GM19455 (cell line): ENCODE results near the gene ZNF333.
"Not testable (repeated sequence)": the region's sequence is repeated elsewhere in the genome, so short reads cannot be mapped to it uniquely, and the experiment has no call there.

ENCODE experiments used
- ATAC-seq: cut with Tn5 transposase; IDR thresholded peaks from one replicate; pipeline ENCODE4 v1.9.1; 2021; ENCODE audit not compliant: unreplicated experiment

Gene ZNF333

GRCh38 chr19:14695471-14695870 is 5.6 kb downstream of the ZNF333 start:
- ATAC-seq = no peak

- ATAC-seq = no peak
Measured at GRCh38 chr19:14699641-14700040, 9.8 kb downstream of the ZNF333 start.

DNA sequence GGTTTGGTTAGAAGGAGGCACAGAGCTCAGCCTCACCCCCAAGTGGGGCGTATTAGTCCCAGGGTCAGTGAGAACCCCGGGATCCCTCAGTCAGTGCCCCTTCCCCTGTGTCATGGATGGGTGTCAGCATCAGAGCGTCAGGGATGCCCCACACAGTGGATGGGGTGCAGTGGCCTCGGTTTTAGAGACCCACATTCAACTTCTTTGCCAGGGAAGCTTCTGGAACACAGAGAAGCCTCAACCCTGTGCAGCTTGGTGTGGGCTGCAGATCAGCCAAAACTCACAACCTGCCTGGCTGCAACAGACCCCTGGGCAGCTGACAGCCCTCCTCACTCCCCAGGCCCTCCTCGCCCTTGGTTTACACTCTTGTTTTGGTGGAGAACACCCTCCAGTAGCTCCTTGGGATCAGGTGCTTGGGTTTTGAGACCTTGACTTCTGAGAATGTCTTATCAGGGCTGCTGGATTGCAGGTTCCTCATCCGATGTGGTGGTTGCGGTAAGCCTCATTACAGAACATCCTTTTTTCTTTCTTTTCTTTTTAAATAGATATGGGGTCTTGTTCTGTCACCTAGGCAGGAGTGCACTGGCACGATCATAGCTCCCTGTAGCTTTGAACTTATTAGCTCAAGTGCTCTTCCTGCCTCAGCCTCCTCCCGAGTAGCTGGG is 11.0 kb downstream of the ZNF333 start:
- no peak for ATAC-seq

DNA sequence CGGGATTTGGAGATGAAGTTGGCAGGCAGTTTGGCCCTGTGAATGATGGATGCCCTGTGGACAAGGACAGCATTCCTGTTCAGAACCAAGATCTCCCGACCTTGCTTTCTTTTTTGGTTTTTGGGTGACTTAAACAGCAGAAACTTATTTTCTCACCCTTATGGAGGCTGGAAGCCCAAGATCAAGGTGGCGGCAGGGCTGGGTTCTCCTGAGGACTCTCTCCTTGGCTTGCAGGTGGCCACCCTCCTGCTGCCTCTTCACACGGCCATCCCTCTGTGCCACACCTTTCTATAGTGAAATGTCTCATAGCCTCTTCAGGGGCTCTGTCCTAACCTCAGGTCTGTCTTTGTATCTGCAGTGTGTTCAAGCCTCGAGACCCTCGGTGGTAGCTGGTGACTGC is 14.0 kb downstream of the ZNF333 start:
- ATAC-seq = no peak

DNA sequence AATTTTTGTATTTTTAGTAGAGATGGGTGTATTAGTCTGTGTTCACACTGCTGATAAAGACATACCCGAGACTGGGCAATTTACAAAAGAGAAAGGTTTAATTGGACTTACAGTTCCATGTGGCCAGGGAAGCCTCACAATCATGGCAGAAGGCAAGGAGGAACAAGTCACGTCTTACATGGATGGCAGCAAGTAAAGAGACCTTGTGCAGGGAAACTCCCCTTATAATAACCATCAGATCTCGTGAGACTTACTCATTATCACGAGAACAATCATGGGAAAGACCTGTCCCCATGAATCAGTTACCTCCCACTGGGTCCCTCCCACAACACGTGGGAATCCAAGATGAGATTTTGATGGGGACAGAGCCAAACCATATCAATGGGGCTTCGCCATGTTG is 14.6 kb downstream of the ZNF333 start:
- no peak for ATAC-seq

DNA sequence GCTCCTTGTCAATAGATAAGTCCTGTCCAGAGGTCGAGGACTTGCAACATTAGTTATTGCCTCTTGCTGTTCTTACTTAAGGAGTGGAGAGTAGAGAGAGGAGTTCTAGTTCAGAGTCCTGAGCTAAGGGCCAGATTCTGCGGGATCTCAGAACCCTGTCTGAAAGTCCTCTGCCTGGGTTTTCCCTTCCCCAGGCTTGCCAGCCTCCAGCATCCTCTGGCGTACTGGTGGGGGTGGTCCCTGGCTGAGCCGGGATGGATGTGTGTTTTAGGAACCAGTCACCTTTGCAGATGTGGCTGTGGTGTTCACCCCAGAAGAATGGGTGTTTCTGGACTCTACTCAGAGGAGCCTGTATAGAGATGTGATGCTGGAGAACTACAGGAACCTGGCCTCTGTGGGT is 26.0 kb downstream of the ZNF333 start:
- ATAC-seq = no peak

- no peak for ATAC-seq
Measured at GRCh38 chr19:14718522-14719116, 28.8 kb downstream of the ZNF333 start.

GRCh38 chr19:14719162-14719561 is 29.3 kb downstream of the ZNF333 start:
- ATAC-seq = no peak

- no peak for ATAC-seq
Measured at GRCh38 chr19:14722127-14722526, 32.3 kb downstream of the ZNF333 start.

DNA sequence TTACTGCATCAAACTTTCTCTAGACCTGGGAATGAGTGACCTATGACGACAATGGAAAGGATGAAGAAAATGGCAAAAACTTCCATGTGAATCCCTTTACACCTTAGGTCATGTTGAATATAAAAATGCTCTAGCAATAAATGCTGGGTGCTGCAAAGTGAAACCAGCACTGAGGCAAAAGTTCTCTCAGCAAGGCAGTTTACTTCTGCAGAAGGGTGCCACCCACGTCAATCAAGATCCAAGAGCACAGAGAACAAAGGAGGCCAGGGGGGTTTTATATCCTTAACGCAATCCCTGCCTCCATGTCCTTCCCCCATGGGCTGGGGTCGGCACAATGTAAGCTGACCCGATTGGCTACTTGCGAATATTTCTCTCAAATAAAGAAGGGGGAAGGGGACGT is 38.7 kb downstream of the ZNF333 start:
- ATAC-seq = no peak

- ATAC-seq = no peak
Measured at GRCh38 chr19:14731200-14731599, 41.4 kb downstream of the ZNF333 start.

- ATAC-seq = no peak
Measured at GRCh38 chr19:14732510-14732909, 42.7 kb downstream of the ZNF333 start.

DNA sequence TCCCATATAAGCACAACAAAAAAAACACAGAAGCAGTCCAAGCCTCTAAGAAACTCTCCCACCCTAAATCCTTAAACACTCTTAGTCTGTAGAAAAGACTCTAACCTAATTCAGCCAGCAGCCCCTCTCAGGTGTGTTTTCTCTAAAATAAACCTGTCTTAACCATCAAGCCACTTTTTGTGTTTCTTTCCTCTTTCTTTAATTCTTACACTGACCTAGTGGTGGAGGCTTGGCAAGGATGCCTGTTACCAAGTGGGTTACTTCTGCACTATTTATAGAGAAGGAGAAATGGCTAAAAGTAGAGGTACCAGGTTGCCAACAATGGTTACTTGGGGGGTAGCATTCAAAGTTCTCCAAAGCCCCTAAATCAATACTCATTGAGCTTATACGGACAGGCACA is 43.7 kb downstream of the ZNF333 start:
- ATAC-seq = no peak

GRCh38 chr19:14735915-14736314 is 46.1 kb downstream of the ZNF333 start:
- ATAC-seq = no peak

GRCh38 chr19:14746886-14747285 is 57.0 kb downstream of the ZNF333 start:
- no peak for ATAC-seq

DNA sequence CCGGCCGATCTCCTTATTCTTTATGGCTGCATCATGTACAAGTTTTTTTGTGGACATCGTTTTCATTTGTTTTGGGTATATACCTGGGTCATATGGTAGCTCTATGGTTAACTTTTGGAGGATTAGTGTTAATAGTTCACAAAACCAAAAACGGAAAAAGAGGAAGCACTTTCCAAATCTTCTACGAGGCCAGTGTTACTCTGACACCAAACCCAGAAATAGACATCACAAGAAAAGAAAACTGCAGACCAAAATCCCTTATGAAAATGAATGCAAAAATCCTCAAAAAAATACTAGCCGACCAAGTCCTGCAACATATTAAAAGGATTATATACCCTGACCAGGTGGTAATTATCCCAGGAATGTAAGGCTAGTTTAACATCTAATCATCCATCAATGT is 58.8 kb downstream of the ZNF333 start:
- no peak for ATAC-seq

DNA sequence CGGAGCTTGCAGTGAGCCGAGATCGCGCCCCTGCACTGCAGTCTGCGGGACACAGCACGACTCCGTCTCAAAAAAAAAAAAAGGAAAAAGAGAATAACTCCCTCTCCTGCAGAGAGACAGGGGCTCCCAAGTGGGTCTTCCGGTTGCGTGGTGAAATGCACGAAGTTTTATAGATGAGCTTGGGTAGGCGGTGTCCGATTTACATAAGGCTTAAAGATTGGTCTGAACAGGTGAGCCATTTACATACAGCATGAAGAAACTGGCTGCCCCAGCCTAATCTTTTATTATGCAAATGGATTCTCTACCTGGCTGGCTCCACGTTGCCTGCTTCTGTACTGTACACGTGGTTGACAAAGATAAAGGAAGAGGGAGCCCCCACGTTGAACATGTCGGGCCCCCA is 69.0 kb downstream of the ZNF333 start:
- ATAC-seq = no peak

DNA sequence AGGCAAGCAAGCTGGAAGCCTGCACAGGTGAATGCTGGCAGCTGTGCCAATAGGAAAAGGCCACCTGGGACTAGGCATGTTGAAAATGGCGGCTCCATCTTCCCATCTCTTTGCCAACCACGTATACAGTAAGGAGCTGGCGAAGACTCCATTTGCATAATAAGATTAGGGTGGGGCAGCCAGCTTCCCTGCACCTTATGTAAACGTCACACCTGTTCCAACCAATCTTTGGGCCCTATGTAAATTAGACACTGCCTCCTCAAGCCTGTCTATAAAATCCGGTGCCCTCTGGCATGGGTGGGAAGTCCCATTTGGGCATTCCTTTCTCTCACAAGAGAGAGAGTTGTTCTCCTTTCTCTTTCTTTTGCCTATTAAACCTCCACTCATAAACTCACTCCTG is 71.8 kb downstream of the ZNF333 start:
- no peak for ATAC-seq

DNA sequence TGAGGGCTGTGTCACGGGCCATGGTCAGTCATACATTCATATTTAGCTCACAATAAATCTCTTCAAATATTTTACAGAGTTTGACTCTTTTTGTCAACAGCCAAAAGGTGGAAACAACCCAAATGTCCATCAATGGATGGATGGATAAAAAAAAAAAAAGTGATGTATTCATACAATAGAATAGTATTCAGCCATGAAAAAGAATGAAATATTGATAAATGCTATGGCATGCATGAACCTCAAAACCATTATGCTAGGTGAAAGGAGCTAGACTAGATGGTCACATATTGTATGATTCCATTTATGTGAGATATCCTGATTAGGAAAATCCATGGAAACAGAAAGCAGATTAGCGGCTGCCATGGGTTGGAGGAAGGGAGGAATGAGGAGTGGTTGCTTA is 72.3 kb downstream of the ZNF333 start:
- no peak for ATAC-seq

DNA sequence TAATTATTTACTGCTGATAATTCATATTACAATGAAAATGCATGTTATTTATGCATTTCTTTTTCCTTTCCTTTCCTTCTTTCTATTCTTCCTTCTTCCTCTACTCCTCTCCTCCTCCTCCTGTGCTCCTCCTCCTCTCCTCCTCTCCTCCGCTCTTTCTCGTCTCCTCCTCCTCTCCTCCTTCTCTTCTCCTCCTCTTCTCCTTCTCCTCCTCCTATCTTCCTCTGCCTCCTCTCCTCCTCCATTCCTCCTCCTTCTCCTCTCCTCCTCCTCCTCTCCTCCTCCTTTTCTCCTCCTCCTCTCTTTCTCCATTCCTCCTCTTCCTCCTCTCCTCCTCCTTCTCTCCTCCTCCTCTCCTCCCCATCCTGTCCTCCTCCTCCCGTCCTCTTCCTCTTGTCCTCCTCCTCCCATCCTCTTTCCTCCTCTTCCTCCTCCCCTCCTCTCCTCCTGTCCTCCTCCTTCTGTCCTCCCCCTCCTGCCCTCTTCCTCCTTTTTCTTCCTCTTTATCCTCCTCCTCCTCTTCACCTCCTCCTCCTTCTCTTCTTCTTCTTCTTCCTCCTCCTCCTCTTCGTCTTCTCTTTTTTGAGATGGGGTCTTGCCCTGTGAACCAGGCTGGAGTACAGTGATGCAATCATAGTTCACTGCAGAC is 73.8 kb downstream of the ZNF333 start:
- no peak for ATAC-seq

- ATAC-seq = no peak
Measured at GRCh38 chr19:14764401-14764800, 74.6 kb downstream of the ZNF333 start.

DNA sequence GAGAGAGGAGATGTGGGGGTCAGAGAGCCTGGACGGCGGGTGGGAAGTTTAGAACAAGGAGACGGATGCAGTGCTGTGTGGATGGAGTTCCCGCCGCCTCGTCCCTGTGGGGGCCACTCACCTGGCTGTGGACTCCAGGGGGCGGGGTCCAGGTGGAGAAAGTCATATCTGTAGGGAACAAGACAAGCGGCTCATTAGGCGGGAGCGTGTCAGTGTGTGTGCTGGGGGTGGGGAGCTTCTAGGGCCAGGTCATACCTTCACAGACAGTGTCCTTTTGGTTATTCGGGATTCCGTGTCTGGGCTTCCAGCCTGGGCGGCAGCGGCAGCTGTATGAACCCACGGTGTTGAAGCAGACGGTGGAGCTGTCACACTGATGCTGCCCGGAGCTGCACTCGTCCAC is 75.6 kb downstream of the ZNF333 start:
- not testable (repeated sequence) for ATAC-seq

GRCh38 chr19:14765841-14766240 is 76.0 kb downstream of the ZNF333 start:
- not testable (repeated sequence) for ATAC-seq
